DMS53 treated with DMSO at 0.1 percent for 48 hours (cell line): ENCODE data around the gene SHOX.
"Not testable (repeated sequence)": the region's sequence is repeated elsewhere in the genome, so short reads cannot be mapped to it uniquely, and the experiment has no call there.

ENCODE experiments used
- DNase-seq: peaks from one replicate; lab custom pipeline; 2025; ENCODE audit not compliant: unreplicated experiment; lab: John Stamatoyannopoulos, UW

Gene SHOX

DNA sequence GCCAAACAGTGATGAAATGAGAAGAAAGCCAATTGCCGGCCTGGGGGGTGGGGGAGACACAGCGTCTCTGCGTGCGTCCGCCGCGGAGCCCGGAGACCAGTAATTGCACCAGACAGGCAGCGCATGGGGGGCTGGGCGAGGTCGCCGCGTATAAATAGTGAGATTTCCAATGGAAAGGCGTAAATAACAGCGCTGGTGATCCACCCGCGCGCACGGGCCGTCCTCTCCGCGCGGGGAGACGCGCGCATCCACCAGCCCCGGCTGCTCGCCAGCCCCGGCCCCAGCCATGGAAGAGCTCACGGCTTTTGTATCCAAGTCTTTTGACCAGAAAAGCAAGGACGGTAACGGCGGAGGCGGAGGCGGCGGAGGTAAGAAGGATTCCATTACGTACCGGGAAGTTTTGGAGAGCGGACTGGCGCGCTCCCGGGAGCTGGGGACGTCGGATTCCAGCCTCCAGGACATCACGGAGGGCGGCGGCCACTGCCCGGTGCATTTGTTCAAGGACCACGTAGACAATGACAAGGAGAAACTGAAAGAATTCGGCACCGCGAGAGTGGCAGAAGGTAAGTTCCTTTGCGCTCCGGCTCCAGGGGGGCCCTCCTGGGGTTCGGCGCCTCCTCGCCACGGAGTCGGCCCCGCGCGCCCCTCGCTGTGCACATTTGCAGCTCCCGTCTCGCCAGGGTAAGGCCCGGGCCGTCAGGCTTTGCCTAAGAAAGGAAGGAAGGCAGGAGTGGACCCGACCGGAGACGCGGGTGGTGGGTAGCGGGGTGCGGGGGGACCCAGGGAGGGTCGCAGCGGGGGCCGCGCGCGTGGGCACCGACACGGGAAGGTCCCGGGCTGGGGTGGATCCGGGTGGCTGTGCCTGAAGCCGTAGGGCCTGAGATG is at the start of gene SHOX:
Gene SHOX (plus strand): TSS at position 180 of the 885 bp plus-strand sequence. CDS start 107 bp downstream, at position 287.
- no peak for DNase-seq

DNA sequence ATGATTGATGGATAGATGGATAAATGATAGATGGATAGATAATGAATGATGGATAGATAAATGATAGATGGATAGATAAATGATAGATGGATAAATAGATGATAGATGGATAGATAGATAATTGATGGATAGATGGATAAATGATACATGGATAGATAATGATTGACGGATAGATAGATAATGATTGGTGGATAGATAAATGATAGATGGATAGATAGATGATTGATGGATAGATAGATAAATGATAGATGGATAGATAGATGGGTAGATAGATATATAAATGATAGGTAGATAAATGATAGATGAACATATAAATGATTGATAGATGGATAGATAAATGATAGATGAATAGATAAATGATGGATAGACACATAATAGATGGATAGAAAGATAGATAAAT is 49.5 kb upstream of the SHOX start:
- no peak for DNase-seq

DNA sequence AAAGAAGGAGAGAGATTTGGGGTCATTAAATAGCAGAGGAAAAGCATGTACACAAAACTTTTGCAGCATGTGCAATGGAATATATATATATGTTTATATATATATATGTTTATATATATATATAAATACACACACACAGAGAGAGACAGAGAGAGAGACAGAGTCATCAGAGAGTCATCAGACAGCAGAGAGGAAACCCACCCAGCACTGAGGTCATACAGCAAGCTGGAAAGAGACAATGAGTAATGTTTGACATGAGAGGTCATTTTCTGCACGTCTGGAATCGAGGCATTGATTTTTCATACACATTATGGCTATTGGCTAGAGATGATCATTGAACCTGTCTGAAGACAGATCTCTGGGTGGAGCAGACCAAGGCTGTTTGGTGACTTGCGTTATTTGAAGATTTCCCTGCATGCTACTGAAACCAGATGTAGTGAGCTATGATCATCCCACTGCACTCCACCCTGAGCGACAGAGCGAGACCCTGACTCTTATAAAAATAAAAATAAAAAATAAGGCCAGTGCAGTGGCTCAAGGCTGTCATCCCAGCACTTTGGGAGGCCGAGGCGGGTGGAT is 48.8 kb upstream of the SHOX start:
- DNase-seq = no peak

DNA sequence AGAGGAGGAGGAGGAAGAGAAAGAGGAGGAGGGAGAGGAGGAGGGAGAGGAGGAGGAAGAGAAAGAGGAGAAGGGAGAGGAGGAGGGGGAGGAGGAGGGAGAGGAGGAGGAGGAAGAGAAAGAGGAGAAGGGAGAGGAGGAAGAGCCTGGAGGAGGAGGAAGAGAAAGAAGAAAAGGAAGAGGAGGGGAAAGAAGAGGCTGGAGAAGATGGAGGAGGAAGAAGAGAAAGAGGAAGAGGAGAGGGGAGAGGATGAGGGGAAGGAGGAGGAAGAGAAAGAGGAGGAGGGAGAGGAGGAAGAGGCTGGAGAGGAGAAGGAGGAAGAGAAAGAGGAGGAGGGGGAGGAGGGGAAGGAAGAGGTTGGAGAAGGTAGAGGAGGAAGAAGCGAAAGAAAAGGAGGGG is 46.0 kb upstream of the SHOX start:
- DNase-seq = no peak

DNA sequence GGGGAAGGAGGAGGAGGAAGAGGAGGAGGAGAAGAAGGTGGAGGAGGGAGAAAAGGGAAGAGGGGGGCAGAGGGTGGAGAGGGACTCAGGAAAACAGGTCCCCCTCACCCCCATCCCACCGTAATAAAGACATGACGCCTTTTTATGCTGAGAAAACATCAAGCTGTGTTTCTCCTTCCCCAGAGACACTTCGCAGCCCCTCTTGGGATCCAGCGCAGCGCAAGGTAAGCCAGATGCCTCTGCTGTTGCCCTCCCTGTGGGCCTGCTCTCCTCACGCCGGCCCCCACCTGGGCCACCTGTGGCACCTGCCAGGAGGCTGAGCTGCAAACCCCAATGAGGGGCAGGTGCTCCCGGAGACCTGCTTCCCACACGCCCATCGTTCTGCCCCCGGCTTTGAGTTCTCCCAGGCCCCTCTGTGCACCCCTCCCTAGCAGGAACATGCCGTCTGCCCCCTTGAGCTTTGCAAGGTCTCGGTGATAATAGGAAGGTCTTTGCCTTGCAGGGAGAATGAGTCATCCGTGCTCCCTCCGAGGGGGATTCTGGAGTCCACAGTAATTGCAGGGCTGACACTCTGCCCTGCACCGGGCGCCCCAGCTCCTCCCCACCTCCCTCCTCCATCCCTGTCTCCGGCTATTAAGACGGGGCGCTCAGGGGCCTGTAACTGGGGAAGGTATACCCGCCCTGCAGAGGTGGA is 45.3 kb upstream of the SHOX start:
- no peak for DNase-seq

DNA sequence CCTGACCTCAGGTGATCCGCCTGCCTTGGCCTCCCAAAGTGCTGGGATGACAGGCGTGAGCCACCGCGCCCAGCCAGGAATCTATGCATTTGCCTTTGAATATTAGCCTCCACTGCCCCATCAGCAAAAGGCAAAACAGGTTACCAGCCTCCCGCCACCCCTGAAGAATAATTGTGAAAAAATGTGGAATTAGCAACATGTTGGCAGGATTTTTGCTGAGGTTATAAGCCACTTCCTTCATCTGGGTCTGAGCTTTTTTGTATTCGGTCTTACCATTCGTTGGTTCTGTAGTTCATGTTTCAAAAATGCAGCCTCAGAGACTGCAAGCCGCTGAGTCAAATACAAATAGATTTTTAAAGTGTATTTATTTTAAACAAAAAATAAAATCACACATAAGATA is 44.2 kb upstream of the SHOX start:
- DNase-seq = no peak

DNA sequence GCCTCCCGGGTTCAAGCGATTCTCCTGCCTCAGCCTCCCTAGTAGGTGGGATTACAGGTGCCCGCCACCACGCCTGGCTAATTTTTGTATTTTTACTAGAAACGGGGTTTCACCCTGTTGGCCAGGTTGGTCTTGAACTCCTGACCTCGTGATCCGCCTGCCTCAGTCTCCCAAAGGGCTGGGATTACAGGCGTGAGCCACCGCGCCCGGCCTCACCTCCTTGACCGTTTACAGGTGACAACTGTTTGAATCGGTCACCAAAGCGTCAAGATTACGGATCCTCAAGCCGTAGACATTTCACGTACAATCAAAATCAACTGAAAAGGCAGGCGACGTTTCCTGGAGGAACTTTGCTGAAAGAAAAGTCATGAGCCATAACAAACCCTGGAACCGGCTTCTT is 41.3 kb upstream of the SHOX start:
- DNase-seq = not testable (repeated sequence)

DNA sequence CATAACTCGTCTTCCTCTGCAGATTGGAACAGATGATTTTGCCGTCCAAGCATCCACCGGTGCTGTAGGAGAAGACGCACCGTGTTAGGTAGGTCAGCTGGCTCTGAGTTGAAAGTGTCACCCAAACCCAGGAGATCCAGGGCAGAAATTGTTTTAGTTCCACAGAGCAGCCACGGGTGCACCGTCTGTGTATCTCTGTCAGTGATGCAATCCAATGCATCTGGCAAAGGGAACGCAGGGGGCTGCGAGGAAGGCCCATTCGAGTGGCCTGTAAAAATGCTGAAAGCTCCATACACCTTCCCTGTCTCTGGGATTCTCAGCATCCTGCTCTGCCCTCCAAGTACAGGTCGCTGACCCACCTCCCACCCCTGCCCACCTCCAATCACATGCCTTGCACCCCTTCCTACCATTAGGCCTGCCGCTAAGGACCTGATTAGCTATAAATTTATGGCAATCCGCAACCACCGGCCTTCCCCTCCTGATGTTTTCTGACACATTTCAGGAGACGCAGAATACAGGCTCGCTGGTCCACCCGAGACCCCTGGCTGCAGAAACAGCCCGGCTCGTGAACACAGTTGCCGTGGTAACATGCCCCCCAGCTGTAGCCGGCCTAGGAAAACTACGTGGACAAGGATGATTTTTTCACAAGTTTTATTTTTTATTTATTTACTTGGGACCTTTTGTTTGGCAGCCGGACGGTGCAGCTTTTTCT is 39.7 kb upstream of the SHOX start:
- no peak for DNase-seq

DNA sequence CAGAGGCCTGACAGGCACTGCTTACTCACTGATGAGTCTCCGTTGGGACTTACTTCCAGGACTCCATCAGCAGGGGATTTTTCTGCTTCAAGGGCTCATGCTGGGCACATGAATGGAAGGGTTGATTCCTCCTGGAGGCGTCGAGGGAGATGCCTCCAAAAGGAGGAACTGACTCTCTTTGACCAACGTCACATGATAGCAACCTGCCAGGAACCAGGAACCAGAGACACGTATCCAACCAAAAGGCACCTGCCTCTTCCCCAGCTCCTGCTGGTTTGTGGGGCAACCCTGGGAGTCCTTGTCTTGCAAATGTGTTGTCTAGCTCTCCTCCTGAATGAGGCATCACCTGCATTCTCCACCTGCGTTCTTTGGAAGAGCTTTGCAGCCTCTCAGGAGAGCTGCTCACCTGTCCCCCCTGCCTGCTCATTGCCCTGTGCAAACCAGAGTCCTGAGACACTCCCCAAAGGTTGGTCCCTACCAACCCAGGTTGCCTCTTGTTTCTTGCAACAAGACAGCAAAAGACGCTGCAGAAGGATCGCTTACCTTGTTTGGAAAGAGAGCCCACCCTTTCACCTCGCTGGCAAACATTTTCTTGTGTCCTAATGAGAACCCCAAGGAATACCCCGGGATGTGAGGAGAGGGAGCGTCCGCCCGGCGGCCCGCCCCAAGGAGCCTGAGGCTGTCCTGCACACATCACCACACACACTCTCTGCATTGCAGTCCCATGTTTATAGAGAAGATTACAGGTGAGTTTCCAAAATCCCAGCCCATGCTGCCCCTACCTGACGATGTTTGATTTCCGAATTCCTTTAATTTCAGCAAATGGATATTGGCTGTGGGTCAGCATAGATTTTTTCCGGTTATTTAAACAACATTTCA is 30.5 kb upstream of the SHOX start:
- DNase-seq = no peak

DNA sequence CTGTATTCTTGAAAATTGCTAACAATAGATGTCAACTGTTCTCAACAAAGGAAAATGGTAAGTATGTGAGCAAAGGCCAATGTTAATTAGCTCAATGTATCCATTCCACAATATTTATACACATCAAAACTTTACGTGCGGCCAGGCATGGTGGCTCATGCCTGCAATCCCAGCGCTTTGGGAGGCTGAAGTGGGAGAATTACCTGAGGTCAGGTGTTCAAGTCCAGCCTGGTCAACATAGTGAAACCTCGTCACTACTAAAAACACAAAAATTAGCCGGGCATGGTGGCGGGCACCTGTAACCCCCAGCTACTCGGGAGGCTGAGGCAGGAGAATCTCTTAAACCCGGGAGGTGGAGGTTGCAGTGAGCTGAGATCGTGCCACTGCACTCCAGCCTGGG is 27.6 kb upstream of the SHOX start:
- not testable (repeated sequence) for DNase-seq

DNA sequence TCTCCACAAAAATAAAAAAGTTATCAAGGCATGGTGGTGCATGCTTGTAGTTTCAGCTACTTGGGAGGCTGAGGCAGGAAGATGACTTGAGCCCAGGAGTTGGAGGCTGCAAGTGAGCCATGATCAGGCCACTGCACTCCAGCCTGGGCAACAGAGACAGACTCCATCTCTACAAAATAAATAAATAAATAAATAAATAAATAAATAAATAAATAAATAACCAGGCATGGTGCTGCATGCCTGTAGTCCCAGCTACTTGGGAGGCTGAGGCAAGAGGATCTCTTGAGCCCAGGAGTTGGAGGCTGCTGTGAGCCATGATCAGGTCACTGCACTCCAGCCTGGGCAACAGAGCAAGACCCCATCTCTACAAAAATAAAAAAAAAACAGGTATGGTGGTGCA is 26.0 kb upstream of the SHOX start:
- not testable (repeated sequence) for DNase-seq

DNA sequence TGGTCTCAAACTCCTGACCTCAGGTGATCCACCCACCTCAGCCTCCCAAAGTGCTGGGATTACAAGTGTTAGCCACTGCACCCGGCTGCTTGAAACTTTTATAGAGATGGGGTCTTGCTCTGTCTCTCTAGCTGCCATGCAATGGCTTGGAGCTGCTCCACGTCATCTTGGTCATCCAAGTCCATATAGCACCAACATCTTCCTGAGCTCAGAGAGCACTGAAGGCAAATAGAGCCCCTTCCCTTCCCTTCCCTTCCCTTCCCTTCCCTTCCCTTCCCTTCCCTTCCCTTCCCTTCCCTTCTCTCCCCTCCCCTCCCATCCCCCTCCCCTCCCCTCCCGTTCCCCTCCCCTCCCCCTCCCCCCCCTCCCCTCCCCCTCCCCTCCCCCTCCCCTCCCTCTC is 22.5 kb upstream of the SHOX start:
- not testable (repeated sequence) for DNase-seq

DNA sequence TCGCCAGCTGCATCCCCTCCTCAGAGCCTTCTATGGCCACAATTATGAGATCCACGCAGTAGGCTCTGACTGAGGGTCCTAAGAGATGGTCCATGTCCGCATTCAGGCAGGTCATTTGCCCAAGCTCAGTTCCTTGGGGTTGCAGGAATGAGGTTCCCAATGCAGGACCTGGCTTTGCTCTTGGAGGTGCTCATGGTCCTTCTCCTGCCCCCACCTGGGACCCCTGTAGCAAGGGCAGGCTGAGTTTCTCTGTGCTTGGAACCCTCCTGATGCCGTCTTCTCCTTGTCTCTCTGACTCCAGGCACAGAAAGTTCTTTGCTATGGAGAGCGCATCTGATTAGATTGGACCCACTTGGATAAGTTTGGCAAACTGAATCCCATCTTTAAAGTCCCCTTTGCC is 16.5 kb upstream of the SHOX start:
- DNase-seq = no peak

DNA sequence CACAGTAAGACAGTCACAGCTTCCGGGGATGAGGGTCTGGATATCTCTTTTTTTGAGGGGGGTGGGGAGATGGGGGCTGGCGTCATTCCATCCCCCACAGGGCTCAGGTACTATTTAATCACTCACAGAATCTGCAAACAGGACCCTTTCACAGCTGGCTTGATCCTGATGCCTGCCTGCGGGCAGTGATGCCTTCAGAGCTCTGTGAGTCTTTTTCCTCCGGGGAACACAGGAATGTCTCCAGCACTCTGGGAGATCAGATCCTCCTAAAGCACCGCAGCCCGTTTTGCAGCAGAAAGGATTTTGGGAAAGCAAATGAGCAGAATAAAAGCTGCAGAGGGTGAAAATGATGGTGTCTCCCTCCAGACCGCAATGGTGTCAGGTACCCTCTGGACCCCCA is 13.2 kb upstream of the SHOX start:
- DNase-seq = no peak

DNA sequence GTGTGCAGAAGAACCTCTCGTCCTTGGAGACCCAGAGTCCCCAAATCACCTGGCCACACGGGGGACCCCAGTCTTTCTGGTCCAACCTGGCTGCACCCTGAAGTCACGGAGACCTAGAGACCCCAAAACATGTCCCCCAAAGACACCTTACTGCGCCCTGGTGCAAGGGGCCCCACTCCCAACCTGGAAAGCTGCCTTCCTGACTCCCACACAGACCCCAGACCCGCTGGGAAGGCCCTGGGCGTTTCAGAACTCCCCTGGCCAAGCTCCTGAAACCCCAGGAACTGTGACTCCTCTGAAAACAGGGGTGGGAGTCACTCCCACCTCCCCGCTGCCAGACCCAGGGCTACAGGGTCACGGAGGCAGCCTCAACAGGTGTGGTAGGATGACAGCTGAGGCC is 12.7 kb upstream of the SHOX start:
- DNase-seq = no peak

DNA sequence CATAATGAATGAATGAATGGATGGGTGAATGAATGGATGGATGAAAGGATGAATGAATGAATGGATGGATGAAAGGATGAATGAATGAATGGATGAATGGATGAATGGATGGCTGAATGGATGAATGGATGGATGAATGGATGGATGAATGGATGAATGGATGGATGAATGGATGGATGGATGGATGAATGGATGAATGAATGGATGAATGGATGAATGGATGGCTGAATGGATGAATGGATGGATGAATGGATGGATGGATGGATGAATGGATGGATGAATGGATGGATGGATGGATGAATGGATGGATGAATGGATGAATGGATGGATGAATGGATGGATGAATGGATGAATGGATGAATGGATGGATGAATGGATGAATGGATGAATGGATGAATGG is 12.3 kb upstream of the SHOX start:
- DNase-seq = not testable (repeated sequence)

DNA sequence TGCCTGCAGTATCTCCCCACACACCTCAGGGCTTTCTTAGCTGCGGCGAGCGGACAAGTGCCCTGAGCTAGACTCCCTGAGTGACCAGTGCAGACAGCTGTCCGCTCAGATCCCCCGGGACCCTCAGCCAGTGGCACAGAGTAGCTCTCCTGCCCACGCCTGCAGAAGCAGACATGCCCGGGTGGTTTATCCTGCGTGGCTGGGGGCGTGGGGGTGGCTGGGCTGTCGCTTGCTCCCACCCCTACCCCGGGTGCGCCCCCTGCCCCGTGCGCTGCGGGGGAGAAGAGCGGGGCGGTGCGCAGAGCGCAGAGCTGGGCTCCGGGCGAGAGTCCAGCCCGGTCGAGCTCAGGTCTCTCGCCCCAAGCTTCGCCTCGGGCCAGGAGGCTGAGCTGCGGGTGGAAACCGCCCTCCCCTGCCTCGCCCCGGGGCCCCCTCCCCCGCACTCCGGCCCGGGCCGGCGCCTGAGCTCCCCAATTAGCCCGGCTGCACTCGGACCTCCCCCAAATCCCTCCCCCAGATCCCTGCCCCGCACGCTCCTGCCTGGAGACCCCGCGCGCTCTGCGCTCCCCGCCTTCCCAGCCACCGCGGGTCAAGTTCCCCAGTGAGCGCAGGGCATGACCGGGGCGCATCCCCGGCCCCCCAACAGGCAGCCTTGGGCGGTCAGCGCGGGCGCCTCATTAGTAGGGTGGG is 11.7 kb upstream of the SHOX start:
- DNase-seq = no peak

DNA sequence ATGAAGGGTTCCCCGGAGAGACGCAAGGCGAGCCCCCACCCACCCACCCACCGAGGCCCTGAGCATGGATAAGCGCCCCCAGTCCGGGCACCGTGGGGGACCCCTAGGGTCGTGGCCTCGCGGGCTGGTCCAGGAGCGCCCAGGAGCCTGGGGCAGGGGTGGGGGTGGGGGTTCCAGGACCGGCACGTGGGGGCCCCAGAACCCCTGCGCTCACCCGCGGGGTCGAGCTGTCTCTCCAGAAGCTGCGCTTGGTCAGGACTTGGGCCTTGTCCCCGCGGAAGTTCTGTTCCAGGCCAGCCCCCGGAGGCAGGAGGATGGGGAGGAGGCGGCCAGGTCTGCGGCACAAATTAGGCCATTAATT is 11.2 kb upstream of the SHOX start:
- DNase-seq = no peak

DNA sequence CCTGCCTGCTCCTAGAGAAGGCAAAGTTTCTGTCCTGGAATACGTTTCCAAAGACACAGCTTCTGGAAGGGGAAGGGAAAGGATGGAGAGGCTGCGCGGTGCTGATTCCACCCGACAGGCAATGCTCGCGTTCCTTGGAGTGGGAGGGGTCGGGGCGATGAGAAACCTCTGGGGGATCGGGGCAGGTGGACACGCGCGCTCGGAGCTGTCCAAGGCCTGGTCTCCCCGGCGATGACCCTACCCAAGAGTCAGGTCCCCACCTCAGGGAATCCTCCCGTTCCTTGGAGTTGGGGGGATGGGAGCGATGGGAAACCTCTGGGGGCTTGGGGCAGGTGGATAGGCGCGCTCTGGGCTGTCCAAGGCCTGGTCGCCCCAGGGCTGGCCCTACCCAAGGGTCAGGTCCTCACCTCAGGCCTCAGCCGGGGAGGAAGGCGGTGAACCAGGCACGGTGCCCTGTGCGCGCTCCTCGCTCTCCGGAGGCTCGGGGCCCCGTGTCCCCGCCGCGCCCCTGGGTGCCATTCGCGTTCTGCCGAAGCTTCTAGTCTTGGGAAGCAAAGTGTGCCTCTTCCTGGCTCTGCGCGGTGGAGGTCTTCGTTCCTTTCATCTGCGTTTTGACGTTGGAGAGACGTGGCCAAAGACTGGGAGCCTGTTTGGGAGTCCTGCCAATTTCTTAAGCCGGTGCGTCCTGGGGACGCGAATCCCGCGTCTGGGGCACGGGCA is 10.6 kb upstream of the SHOX start:
- no peak for DNase-seq
